Measurements from ENCODE around the gene HRH4. TPM values are rescaled to one million over a fixed set of nuclear protein-coding genes. Genes with fewer than 3 reads are reported as not detected.

Gene HRH4
- total RNA-seq, 1 experiment from 2014 or later = not detected

- no peak overlapping the region for H3K4me3 Mint-ChIP-seq
- Histone ChIP-seq H4K8ac (replicated peaks; ENCODE audit: insufficient read length, low read depth, low read length) (no peak overlapping the region), H3K27ac (ENCODE audit: insufficient read length, low read depth, low read length) (no peak overlapping the region), H3K9ac (ENCODE audit: extremely low read depth, insufficient read length, low read length) (no peak overlapping the region), H3K27me3 (ENCODE audit: insufficient read depth, low read length) (no peaks in the 10 kb centered on the region), H3K79me1 (ENCODE audit: insufficient read depth, low read depth, low read length, poor library complexity, severe bottlenecking) (no peaks in the 10 kb centered on the region), H2BK5ac (ENCODE audit: insufficient read length, low read length) (no peak overlapping the region), H2BK15ac (ENCODE audit: low read depth, low read length) (no peak overlapping the region), H3K4ac (ENCODE audit: low read depth, low read length) (no peak overlapping the region), H2BK120ac (ENCODE audit: low read depth, low read length, poor library complexity, severe bottlenecking) (no peak overlapping the region), H3K23ac (ENCODE audit: insufficient read length, low read depth, low read length) (no peak overlapping the region), H3K4me1 (ENCODE audit: insufficient read depth, low read length) (no peaks in the 10 kb centered on the region), H3K18ac (ENCODE audit: insufficient read length, low read depth, low read length) (no peak overlapping the region), H3K56ac (ENCODE audit: insufficient read length, low read depth, low read length) (no peak overlapping the region), H3K4me2 (ENCODE audit: insufficient read depth, insufficient read length, low read length) (no peak overlapping the region), H3K23me2 (ENCODE audit: insufficient read length, low read depth, low read length, poor library complexity, severe bottlenecking) (no peaks in the 10 kb centered on the region), H3K79me2 (ENCODE audit: insufficient read depth, low read length) (no peaks in the 10 kb centered on the region), H3T11ph (ENCODE audit: low read length) (no peak overlapping the region), H4K5ac (ENCODE audit: insufficient read length, low read depth, low read length) (no peak overlapping the region), H2BK20ac (ENCODE audit: low read depth, low read length, poor library complexity, severe bottlenecking) (no peak overlapping the region), H2BK12ac (ENCODE audit: insufficient read length, low read depth, low read length) (no peak overlapping the region), H3K14ac (ENCODE audit: insufficient read depth, low read length) (no peak overlapping the region), H4K91ac (ENCODE audit: insufficient read length, low read depth, low read length) (no peak overlapping the region), H4K20me1 (ENCODE audit: control insufficient read depth, insufficient read depth, insufficient read length) (no peaks in the 10 kb centered on the region), H2AFZ (ENCODE audit: low read length) (no peak overlapping the region), H2AK5ac (ENCODE audit: insufficient read length, low read length) (no peak overlapping the region), H3K9me3 (ENCODE audit: control insufficient read depth, low read depth, low read length) (no peaks in the 10 kb centered on the region)
- H3K9me3 Mint-ChIP-seq = no peaks in the 10 kb centered on the region; a peak in 1 of 5 replicates
- no peak for TF ChIP-seq CTCF (conservative IDR thresholded peaks at IDR 0.05)
- no peak for DNase-seq
- no CpG with 5 or more reads among the region's 2 CpGs for WGBS (ENCODE audit: extremely low coverage, insufficient read length, low lambda C conversion rate)
- H3K36me3 Mint-ChIP-seq (ENCODE audit: insufficient read depth in 1 of 3, low read depth in 3 of 3) = no peaks in the 10 kb centered on the region
- no peaks in the 10 kb centered on the region for H3K27me3 Mint-ChIP-seq (ENCODE audit: low read depth)
- H3K4me1 Mint-ChIP-seq = peaks cover 5 to 6% of the 10 kb centered on the region in 2 experiments
- no peak overlapping the region for H3K27ac Mint-ChIP-seq
Measured at GRCh38 chr18:24474406-24474805, 14.0 kb downstream of the HRH4 start.

Data from H9 (cell line).